HG03571 (cell line): ENCODE results near the gene GRN.
A peak's percentile ranks its signal among the peaks of the same experiment; 100 is the strongest.
"Not testable (repeated sequence)": the region's sequence is repeated elsewhere in the genome, so short reads cannot be mapped to it uniquely, and the experiment has no call there.

Experiments
- ATAC-seq: cut with Tn5 transposase; IDR thresholded peaks from one replicate; pipeline ENCODE4 v1.9.1; 2021; ENCODE audit not compliant: unreplicated experiment

GRN gene

DNA sequence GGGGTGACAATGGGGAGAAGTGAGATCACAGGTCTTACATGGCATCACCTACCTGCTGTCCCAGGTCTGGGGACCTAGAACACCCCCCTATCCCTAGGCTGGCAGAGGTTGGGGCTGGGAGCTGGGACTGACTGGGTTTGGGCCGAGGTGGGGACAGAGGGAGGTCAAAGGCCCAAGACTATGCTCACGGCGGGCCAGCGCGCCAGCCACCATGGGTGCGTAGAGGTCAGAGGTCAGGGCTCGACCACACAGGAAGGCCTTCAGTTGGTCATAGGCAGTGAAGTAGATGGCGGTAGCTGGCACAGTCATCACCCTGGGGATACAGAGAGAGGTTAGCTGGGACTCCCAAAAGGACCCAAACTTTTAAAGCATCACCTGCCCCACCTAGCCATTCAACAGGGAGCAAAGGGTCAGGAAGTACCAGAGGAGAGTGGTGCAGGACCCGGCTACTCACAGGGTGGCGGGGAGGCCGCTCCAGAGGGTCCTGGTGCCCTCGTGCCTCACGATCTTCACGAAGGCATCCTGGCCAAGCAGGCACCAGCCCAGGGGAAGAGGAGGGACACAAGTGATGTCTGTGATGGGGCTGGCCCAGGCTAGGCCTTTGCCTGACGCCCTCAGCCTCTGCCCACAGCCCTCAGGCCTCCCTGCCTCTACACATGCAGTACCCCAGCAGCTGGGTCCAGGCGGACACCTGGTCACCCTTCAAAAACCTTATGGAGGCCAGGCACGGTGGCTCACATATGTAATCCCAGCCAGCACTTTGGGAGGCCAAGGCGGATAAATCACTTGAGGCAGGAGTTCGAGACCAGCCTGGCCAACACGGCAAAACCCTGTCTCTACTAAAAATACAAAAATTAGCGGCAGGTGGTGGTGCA lies 23.6 kb upstream of the GRN start:
- ATAC-seq = no peak

DNA sequence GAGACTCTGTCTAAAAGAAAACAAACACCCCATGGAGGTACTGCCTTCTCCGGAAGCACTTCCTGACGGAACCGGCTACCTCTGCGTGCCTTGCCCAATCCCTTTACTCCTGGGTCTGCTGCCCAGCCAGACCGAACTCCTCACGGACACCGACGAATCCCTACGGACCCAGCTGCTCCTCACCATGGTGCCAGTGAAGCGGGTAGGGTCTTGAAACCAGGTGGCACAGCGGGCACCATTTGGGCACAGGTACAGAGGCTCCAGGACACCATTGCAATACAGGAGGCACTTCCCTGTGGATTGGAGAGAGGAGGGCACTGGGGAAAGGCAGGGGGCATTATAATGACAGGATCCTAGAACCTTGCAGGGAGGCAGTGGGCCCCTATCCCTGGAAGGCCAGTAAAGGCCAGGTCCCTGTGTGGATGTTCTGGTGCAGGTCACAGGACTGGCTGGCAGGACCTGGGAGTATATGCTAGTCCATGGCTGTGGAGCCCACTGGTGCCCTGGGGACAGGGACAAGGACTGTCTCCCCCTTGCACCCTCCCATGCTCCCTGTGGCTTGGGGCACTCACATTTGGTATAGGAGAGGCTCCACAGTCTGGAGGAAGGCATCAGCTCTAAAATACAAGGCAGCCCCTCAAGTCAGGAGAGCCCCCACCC lies 22.7 kb upstream of the GRN start:
- no peak for ATAC-seq

DNA sequence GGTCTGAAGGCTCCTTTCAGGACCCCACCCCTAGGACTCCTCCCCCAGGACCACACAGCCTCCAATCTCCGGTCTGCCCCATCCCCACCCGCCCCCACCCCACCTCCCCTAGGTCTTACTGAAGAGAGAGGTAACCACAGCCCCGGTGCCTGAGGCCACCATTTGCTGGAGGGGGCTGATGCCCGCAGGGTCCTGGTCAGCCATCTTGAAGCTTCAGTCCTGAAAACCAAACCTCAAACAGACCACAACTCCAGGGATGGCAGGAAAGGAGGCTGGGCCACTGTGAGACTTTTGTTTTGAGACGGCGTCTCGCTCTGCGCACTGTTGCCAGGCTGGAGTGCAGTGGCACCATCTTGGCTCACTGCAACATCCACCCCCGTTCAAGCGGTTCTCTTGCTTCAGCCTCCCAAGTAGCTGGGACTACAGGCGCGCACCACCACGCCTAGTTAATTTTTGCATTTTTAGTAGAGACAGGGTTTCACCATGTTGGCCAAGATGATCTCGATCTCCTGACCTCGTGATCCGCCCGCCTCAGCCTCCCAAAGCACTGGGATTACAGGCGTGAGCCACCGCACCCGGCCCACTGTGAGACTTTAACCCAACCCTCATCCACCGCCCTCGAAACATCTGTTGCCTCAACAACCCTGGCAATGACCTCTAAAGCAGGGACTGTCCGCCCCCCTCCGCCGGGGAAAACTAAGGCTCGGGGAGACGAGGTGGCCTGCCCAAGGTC lies 21.6 kb upstream of the GRN start:
- ATAC-seq = no peak

DNA sequence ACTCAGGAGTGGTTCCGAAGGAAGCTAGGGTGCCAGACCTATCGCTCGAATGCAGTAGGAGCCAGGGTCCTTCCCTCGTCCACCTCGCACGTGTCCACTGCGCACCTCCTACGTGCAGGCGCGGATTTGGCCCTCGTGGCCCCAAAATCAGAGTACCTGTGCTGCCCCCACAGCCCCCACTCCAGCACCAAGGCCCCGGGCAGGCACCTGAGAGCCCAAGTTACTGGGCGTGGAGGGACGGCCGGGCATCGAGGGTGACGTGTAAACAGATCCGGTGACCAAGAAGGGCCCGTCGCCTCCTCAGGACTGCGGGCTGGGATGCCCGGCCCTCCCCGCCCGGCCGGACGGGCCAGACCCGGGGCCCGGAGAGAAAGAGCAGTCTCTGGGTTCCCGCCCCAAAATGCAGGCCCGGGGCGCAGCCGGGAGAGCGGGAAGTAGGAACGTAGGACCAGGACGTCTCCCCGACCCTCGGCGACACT lies 21.0 kb upstream of the GRN start:
- ATAC-seq = peak; percentile 1

DNA sequence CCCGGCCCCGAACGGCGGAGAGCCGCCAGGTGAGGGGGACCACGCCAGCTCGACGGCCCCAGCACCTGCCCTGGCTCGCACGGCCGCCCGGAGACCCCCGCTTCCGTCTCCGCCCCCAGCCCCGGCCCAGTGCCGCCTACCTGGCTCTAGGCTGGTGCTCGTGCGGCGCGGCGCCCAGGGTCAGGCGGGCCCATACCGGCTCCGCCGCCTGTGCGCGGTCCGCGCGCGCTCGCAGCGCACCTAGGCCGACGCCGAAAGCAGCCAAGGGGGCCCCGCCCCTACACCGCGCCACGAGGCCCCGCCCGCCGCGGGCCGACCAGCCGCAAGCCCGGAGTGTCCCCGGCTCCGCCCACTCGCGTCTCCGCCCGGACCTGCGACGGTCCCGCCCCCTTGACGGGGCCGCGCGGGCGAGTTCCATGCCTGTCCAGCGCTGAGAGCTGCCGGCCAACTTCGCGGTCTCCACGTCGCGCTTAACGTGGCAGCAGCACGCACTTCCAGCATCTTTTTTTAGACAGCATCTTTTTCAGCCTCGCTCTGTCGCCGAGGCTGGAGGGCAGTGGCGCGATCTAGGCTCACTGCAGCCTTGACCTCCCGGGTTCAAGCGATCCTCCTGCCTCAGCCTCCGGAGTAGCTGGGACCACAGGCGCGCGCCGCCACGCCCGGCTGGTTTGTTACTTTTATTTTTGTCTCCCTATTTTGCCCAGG lies 20.4 kb upstream of the GRN start, which contains the start of gene SLC25A39:
Gene SLC25A39 (minus strand): TSS at position 253 of the 705 bp plus-strand sequence. CDS start 1,261 bp downstream, outside the sequence.
- ATAC-seq = peak; percentile 55

DNA sequence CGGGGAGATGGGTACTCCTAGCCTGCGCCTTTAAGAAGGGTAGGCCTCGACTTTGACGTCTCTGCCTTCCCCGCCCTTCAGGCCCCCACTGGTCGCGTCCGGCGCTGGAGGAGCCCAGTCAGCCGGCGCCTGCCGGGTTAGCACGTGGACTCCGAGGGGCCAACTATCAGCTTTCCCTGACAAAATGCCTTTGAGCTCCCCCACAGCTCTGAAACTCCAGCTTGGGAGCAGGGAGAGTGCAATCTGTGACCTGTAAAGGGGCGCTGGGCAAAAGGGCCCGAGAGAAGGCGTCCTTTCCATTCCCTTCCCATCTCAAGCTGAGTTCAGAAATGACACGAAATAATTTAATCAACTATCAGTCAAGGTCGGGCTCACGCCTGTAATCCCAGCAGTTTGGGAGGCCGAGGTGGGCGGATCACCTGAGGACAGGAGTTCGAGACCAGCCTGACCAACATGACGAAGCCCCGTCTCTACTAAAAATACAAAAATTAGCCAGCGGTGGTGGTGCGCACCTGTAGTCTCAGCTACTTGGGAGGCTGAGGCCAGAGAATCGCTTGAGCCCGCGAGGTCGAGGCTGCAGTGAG lies 18.1 kb upstream of the GRN start:
- ATAC-seq = peak; percentile 38

DNA sequence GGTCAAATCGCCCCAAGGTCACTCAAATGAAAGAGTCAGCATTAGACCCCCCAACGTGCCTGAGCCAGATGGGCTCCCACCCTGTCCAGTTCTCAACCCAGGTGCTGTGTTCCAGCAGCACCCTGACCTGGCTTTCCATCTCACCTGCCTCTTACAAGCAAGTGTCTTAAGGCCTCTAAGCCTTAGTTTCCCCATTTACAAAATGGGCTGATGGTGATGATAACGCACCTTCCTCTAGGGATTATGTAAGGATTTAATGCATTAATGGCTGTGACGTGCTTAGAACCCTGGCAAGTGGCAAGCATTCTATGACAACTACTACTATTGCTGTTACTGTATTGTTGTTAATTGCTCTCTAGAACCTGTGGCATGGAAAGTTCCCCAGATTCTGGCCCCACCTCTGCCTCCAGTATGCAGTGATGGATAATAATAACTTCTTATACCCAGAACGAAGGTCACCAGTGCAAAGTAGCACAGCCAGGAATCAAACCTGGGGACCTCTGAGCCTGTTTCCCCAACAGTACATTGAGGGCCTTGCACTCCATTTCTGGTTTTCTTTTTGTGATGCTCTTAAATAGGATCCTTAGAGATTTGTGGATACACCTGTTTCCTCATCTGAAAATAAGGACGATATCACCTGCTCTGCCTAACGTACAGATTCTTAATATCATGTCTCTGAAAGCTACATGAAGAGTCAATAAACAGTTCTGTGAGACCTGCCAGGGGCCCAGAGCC lies 17.2 kb upstream of the GRN start:
- no peak for ATAC-seq

DNA sequence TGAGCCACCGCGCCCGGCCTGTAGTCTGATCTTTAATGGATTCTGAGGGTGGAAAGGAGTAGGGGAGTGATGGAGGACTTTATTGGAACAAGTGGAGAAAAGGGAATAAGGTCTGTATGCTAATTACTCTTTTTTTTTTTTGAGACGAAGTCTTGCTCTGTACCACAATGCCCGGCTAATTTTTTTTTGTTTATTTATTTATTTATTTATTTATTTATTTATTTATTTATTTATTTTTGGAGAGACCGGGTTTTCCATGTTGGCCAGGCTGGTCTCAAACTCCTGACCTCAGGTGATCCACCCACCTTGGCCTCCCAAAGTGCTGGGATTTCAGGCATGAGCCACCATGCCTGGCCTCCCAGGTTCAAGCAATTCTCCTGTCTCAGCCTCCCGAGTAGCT lies 15.6 kb upstream of the GRN start:
- not testable (repeated sequence) for ATAC-seq

DNA sequence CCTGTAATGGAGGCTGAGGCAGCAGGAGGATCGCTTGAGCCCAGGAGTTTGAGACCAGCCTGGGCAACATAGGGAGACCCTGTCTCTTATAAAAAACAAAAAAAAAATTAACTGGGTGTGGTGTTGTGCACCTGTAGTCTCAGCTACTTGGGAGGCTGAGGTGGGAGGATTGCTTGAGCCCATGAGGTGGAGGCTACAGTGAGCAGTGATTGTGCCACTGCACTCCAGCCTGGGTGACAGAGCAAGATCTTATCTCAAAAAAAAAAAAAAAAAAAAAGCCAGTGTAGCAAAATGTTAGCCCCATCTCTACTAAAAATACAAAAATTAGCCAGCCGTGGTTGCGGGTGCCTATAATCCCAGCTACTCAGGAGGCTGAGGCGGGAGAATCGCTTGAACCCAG lies 14.8 kb upstream of the GRN start:
- ATAC-seq = not testable (repeated sequence)

DNA sequence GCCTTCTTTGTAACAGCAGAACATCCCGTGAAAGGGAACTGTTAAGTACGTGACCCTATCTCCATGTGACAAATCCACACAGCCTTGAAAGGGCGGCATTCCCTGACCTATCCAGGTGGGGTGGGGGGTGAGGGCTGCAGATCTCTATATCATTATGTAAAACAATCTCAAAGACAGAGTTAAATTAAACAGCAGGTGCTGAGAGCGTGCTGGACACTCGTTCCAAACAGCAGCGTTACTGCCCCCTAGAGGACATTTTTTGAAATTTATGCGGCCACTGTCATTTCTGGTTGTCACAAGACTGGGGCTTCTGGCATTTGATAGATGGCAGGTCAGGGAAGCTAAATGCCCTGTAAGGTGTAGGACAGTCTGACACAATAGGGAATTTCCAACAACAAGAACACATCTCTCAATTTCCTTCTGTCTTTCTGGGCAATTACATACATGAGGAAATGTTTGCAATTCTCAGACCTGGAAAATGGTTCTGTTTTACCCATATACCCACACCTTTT lies 13.8 kb upstream of the GRN start:
- ATAC-seq = no peak

DNA sequence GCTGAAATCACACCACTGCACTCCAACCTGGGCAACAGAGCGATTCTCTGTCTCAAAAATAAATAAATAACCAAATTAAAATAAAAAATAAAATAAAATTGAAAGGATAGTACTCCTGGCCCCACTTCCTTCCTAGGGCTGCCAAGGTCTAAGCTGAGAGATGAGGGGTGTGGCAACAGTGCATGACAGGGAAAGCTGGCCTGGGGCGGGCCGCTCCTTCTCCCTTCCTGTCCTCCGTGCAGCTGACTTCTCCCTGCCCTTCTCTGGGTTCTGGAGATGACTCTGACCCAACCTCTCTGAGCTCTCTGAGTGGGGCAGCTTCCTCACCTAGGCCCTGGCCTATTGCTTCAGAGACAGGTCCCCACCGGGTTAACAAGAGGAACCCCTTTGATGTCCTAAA lies 11.7 kb upstream of the GRN start:
- no peak for ATAC-seq

DNA sequence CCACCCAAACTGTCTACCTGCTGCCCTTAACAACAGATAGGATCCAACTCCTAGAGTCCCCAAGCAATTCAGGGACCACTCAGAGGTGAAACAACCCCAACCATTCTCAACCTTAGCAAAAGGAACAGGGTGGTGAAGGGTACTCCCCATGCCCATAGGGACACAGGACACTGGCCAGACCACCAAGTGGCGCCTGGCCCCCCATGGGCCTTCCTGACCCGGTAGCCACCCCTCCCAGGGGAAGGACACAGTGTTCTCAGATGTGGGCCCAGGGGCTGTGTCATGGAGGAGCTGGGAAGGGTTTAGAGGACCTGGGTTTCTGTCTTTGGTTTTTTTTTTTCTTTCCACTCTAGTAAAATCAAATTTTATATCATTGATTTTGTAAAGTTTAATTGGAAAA lies 10.8 kb upstream of the GRN start:
- no peak for ATAC-seq

DNA sequence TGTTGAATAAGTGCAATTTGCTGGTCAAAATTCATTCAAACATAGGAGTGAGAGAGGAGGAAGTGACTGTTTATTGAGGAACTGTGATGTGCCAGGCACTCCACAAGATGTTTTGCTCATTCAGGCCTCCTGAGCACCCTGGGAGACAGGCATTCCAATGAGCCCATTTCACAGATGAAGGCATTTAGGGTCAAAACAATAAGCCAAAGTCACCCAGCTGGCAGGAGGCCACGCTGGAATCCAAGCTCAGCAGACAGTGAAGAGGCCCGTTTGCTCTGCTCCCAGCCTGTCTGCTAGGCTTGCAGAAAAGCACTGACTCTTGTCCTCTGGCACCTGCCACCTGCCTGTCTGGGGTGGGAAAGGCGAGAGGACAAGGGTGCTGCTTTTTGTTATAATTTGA lies 10.4 kb upstream of the GRN start:
- no peak for ATAC-seq

DNA sequence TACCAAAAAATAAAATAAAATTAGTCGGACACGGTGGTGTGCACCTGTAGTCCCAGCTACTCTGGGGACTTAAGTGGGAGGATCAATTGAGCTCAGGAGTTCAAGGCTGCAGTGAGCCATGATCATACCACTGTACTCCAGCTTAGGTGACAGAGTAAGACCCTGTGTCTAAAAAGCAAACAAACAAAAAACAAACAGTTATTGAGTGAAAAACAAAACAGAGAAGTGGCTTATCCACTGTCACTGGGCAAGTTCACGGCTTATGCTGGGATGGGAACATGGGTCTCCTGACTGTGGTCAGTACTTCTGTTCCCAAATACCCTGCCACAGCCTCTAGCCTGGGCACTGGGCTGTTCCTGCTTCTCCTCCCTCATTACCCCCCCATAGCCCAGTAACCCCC lies 9.5 kb upstream of the GRN start:
- no peak for ATAC-seq

DNA sequence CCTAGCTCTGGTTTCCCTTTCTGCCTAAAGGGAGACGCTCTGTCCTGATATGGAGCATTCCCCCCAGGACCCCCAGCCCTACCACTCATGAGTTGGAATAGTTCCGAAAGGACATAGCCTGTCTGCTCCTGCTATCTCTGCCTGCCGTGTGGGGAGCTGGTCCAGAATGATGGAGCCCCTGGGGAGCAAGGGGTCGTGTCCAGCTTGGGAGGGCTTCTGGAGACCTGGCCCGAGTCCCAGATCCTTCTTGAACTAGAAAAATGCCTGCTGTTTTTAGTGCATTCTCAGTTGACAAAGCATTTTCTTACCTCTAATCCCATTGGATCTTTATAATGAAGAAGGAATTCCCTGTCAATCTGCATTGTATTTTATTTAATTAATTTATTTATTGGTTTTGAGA lies 9.1 kb upstream of the GRN start:
- no peak for ATAC-seq

DNA sequence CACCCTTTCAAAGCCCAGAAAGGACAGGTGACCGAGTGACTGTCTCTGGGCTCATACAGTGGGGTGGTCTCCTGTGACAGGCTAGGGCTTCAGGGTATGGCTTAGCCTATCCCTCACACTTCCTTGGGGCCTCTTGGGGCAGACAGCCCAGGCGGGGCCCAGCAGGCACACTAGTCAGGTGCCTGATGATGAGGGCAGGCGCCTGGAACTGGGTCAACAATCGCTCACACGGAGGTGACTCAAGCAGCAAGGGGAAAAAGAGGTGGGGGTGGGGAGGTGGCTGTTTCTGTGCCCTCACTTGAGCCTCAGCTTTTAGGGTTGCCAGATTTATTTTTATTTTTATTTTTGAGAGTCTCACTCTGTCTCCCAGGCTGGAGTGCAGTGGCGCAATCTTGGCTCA lies 6.4 kb upstream of the GRN start:
- no peak for ATAC-seq

DNA sequence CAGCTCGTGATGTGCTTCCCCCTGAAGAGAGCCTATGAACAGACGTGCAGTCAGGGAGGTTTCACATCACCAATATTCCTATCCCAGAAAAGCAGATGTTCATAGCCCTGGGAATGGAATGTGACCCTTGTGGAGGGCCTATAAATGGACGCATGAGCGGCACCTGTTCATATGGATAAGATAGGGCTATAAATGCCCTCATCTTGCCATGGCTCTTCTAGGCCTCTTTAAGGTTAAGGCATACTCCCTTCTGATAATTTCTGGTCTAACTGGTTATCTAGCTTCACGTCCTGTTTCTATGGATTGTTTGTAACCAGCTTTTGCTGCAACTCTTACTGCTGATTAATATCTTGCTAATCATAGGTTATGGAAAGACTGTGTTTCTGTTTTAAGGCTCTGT lies 4.5 kb upstream of the GRN start:
- ATAC-seq = not testable (repeated sequence)

DNA sequence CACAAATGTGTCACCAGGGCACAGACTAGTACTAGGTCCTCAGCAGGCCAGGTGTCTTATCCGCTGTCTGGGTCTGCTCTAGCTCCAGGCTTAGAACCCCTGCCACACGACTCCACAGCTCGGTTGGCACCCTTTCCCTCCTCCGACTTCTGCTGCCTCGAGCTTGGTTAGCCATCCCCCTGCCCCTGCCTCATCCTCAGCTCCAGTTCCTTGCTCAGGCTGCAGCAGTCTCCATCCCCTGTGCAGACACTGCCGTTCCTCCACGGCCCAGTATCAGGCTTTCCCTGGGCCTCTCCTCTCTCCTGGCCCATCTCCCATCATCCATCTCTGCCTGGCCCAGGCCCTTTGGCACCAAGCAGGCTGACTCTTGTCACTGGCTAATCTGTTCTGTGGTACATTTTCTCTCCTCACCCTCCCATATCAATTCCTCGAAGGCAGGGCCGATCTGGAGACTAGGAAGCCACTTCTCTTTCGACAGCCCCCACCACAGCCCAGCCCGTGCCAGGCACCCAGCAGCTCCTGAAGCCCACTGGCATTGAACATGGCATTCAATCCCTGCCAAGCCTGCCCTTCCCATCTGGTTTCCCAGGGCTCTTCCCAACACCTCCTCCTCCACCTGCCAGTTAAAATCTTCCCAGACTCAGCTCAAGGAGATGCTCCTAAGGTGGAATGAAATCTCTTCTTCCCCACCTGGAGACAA lies 1.4 kb upstream of the GRN start:
- no peak for ATAC-seq

DNA sequence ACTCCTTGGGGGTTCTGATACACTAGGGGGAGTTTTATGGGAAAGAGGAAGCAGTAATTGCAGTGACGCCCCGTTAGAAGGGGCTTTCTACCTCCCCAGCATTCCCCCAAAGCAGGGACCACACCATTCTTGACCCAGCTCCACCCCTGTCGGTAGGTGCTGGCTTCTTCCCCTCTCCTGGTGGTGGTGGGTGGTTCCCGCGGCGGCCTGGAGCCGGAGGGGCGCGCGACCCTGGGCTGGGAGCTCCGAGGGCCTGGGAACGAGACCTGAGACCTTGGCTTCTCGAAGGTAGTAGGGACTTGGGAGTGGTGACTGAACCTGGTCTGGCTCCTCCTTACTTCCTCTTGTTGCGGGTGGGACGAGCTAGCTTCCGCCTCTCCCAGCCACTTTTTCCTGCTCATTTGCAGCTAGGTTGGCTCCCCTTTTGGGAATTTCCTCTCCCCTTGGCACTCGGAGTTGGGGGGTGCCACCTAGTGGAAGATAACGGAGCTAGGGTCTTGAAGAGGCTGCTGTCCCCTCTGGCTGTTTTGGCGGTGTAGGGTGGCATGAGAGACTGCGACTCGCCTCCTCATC lies 438 bp downstream of the GRN start:
- peak; percentile 11 for ATAC-seq
